IPS-18a (cell line): ENCODE measurements around the gene TNS1.

ENCODE experiments used
- H3K27ac ChIP-seq: one replicate; pipeline ENCODE4 v1.5.1; 2013; ENCODE audit warnings: low read length
- H3K27me3 ChIP-seq: one replicate; pipeline ENCODE4 v1.6.1; 2013; ENCODE audit warnings: mild to moderate bottlenecking, low read length; ENCODE audit not compliant: control insufficient read depth, insufficient read depth
- H3K36me3 ChIP-seq: one replicate; pipeline ENCODE4 v1.6.1; 2013; ENCODE audit warnings: low read depth, low read length; ENCODE audit not compliant: control insufficient read depth
- H3K4me1 ChIP-seq: one replicate; pipeline ENCODE4 v1.6.1; 2013; ENCODE audit warnings: low read depth, low read length; ENCODE audit not compliant: control insufficient read depth
- H3K4me3 ChIP-seq: one replicate; pipeline ENCODE4 v1.5.1; 2013; ENCODE audit warnings: low read length
- H3K9ac ChIP-seq: one replicate; pipeline ENCODE4 v1.6.1; 2013; ENCODE audit warnings: mild to moderate bottlenecking, low read length, moderate library complexity
- H3K9me3 ChIP-seq: one replicate; pipeline ENCODE4 v1.6.1; 2013; ENCODE audit warnings: low read depth, low read length; ENCODE audit not compliant: control insufficient read depth

Gene TNS1

DNA sequence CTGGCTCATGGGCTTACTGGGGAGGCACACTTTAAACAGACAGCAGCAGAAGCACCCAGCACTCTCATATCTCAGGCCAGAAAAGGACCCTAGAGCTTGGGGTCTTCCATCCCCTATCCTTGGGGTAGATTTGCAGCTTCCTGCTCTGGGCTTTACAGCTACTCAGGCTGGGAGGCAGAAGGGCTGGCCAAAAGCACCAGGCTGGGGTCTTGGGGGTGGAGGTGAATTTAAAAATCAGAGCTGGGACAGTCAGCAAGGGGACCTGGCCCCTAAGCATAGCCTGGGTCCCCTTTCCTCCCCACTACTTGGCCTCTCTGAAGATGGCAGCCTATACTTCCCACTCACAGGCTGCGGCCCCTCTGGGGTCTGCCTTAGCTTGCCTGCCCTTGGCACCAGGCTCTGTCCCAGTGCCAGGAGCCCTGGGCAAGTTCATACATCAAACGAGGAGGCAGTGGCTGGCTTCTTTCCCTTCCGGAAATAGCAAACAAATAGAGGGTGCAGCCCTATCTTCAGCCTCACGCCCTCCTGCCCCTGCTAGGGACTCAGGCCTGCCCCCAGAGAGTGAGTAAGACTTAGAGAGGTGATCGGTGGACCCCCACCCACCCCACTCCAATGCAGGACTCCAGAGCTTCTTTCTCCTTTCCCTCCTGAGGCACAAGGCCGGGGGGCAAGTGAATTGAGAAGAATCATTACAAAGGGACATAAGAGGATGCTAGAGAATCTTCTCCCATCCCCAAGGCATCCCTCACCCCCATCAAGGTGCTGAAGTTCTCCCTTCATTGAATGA lies 26.0 kb upstream of the TNS1 start:
- H3K4me1 ChIP-seq, result no peaks in the 10 kb centered on the region

DNA sequence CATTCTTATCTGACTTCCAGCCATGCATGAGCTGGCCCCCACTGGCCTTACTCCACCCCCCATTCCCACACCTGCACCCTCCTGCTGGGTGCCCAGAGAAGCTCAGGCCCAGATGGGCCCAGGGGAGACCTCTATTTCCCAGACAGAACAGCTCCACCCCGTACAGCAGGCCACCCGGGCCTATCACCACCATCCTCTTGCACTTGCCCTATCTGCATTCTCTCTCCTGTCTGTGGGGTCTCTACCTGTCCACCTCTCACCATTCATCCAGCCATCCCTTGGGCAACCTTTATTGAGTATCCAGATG lies 25.3 kb upstream of the TNS1 start:
- H3K9me3 ChIP-seq, result no peaks in the 10 kb centered on the region
- H3K27ac ChIP-seq, result no peak overlapping the region
- H3K9ac ChIP-seq, result no peak overlapping the region
- no peaks in the 10 kb centered on the region for H3K36me3 ChIP-seq
- no peak overlapping the region for H3K4me3 ChIP-seq
- no peaks in the 10 kb centered on the region for H3K4me1 ChIP-seq
- H3K27me3 ChIP-seq, result peaks cover 13% of the 10 kb centered on the region

More for the DNA sequence above, 26.0 kb upstream of the TNS1 start:
- H3K4me3 ChIP-seq, result no peak overlapping the region
- no peaks in the 10 kb centered on the region for H3K9me3 ChIP-seq
- H3K27me3 ChIP-seq, result peaks cover 19% of the 10 kb centered on the region
- H3K9ac ChIP-seq, result no peak overlapping the region
- H3K27ac ChIP-seq, result no peak overlapping the region
- no peaks in the 10 kb centered on the region for H3K36me3 ChIP-seq

DNA sequence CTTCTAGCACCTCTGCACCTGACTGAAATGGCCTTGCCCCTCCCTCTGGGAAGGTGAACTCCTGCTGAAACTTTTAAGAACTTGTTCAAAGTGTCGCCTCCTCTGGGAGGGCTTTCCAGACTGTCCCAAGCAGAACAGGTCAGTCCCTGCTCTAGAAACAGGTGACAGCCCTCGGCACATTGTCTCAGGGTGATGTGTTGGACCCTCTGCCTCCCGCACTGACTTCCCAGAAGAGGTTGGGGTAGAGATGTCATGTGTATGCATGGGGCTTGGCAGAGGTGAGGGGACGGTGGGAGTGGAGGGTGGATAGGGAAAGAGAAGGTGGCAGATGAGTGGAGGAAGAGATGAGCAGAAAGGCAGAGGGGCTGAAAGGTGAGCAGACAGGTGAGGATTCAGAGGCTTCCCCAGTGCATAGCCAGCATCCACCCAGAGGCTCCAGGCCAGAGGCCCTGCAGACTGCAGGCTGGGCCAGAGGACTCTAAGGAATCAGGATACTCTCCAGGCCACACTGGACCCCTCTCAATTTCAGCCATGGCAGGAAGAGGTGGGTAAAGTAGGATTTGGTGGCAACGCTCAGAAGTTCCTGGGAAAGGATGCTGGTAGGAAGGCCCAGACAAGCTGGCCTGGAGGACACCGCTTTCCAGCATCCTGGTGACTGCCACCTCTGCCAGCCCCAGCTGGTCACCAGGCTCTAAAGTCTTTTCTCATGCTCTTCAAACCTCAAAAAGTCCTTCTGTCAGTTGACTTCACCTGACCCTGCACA lies 24.8 kb upstream of the TNS1 start:
- Histone ChIP-seq H3K4me3 (no peak overlapping the region), H3K27ac (no peak overlapping the region), H3K9me3 (no peaks in the 10 kb centered on the region), H3K27me3 (peaks cover 8% of the 10 kb centered on the region), H3K9ac (no peak overlapping the region), H3K36me3 (no peaks in the 10 kb centered on the region), H3K4me1 (no peaks in the 10 kb centered on the region)

DNA sequence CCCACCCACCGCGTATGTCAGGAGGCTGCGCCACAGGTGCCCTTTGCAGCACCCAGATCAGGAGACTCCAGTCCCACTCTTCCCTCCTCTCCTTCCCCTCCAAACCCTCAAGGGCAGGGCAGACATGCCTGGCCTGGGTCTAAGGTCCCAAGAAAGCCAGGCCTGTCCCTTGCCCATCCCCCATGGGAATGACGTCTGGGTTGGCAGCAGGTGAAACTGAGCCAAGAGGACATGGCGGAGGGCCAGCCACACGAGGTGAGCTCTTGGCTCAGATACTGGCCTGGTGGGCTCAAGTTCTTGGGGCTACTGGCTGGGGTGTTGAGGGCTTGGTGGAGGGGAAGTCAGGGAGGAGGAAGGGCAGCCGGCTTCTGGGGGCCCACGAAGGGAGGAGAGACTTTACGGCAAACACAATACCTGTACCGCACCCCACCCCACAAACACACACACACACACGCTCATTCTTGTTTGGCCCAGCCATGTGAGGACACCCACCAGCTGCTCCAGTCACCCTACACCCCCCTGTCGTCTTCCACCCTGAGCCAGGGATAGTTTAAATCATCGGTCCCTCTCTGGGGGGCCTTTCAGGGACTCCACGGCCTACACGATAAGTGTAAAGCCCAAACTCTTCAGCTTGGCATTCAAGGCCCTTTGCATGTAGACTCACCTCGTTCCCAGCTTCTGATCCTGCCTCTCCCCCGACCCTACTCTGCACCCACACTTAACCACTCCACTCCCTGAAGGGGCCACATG lies 24.1 kb upstream of the TNS1 start:
- no peaks in the 10 kb centered on the region for H3K9me3 ChIP-seq
- H3K36me3 ChIP-seq, result no peaks in the 10 kb centered on the region
- no peaks in the 10 kb centered on the region for H3K4me1 ChIP-seq
- no peak overlapping the region for H3K4me3 ChIP-seq
- H3K27me3 ChIP-seq, result peaks cover under 1% of the 10 kb centered on the region
- H3K27ac ChIP-seq, result no peak overlapping the region
- no peak overlapping the region for H3K9ac ChIP-seq

DNA sequence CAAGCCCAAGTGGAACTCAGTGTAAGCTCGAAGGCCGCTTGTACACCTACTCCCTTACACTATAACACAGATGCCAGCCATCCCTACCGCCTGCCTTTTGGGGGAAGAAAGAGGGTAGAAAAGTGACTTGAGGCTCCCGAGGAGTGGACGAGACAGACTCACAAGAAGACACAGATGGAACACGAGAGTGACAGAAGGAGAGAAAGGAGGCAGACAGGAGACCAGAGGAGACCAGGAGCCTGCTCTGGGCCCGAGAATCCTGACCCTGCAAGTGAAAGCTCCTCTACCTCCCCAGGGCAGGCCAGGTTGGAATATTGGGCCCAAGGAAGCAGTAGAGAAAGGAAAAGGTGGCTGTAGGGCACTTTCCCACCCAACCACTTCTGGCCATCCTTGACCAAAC lies 23.4 kb upstream of the TNS1 start:
- no peaks in the 10 kb centered on the region for H3K4me1 ChIP-seq
- no peak overlapping the region for H3K9ac ChIP-seq
- no peaks in the 10 kb centered on the region for H3K36me3 ChIP-seq
- no peak overlapping the region for H3K4me3 ChIP-seq
- no peaks in the 10 kb centered on the region for H3K27me3 ChIP-seq
- no peak overlapping the region for H3K27ac ChIP-seq
- H3K9me3 ChIP-seq, result no peaks in the 10 kb centered on the region

DNA sequence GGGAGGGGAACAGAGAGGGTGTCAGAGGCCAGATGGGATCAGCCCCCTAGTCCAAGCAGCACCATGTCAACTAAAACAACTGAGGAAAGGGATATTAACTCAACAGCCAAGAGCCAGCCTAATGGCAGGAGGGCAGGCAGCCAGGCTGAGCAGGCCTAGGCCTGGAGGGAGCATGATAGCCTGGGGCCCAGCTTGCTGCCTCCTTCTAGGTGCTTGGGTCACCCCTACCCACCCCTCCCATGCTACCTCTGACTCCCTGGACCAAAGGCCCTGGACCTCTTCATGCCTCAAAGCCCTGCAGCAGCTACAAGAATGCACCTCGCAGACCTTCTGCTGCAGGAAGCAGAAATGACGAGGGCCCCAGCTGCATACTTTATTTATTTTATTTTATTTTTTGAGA lies 22.1 kb upstream of the TNS1 start:
- Histone ChIP-seq H3K4me3 (no peak overlapping the region), H3K4me1 (no peaks in the 10 kb centered on the region), H3K36me3 (no peaks in the 10 kb centered on the region), H3K27ac (no peak overlapping the region), H3K9ac (no peak overlapping the region), H3K9me3 (no peaks in the 10 kb centered on the region), H3K27me3 (no peaks in the 10 kb centered on the region)

DNA sequence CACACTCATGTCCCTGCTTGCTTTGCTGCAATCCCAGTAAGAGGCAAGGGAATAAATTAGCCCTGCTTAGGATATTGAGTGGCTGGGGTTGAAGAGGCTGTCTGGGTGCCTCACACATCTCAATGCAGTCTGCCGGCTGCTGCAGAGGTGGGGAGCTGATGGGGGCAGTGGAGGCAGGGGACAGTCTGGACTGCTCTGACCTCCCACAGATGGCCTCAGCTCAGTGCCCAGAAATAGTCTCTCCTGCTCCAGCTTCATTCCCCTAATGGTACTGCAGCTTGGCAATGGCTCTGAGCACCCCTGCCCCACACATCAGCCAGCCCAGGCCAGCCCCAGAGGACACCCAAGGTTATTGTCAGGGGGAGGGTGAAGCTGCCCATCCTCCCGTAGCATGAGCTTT lies 21.5 kb upstream of the TNS1 start:
- no peak overlapping the region for H3K4me3 ChIP-seq
- H3K9ac ChIP-seq, result no peak overlapping the region
- H3K27ac ChIP-seq, result no peak overlapping the region
- no peaks in the 10 kb centered on the region for H3K9me3 ChIP-seq
- H3K36me3 ChIP-seq, result no peaks in the 10 kb centered on the region
- no peaks in the 10 kb centered on the region for H3K27me3 ChIP-seq
- no peaks in the 10 kb centered on the region for H3K4me1 ChIP-seq

DNA sequence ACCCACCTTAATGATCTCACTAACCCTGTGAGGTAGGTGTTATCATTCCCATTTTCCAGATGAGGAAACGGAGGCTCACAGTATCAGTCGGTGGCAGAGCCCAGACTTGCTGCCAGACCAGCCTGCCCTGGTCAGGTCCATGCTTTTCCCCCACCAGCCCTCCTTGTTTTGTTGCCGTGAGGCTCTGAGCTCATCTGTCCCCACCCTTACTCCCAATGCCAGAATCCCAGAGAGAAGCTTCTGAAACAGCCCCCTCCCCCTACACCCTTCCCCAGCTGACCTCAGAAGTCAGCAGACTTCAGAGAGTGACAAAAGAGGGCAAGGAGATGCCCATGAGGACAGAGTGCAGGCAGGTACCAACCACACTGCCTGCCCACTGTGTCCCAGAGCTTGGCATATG lies 20.8 kb upstream of the TNS1 start:
- Histone ChIP-seq H3K4me1 (no peaks in the 10 kb centered on the region), H3K9ac (no peak overlapping the region), H3K36me3 (no peaks in the 10 kb centered on the region), H3K27me3 (no peaks in the 10 kb centered on the region), H3K27ac (no peak overlapping the region), H3K4me3 (no peak overlapping the region), H3K9me3 (no peaks in the 10 kb centered on the region)

DNA sequence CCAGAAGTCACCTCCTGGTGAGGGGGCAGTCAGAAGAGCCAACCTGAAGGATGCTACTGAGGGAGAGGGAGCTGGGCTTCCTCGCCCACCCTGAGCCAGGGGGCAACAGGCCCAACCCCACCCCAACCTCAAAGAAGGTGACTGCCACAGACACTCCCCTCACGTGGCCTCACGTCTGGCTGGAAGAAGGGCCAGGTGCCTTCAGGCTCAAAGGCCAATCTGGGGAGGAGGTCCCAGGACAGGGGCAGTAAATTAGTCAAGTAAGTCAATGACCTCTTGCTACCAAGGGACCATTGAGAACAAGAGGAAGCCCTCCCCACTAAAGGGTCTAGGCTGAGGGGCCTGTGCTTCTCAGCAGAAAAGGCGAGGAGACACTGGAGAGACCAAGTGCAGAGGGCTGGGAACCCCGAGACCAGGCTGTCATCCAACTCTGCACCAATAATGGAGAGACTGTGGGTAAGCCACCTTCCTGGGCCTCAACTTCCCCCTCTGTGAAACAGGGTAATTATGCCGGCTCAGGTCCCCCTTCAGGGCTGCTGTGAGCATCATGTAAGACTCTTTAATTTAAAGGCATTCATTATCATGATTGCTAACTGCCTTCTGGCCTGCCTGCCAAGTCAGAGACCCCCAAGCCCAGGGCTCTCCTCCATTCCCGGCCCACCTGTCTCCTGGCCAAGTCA lies 20.2 kb upstream of the TNS1 start:
- no peak overlapping the region for H3K27ac ChIP-seq
- H3K36me3 ChIP-seq, result no peaks in the 10 kb centered on the region
- no peaks in the 10 kb centered on the region for H3K27me3 ChIP-seq
- no peaks in the 10 kb centered on the region for H3K9me3 ChIP-seq
- H3K4me3 ChIP-seq, result no peak overlapping the region
- H3K4me1 ChIP-seq, result no peaks in the 10 kb centered on the region
- no peak overlapping the region for H3K9ac ChIP-seq

DNA sequence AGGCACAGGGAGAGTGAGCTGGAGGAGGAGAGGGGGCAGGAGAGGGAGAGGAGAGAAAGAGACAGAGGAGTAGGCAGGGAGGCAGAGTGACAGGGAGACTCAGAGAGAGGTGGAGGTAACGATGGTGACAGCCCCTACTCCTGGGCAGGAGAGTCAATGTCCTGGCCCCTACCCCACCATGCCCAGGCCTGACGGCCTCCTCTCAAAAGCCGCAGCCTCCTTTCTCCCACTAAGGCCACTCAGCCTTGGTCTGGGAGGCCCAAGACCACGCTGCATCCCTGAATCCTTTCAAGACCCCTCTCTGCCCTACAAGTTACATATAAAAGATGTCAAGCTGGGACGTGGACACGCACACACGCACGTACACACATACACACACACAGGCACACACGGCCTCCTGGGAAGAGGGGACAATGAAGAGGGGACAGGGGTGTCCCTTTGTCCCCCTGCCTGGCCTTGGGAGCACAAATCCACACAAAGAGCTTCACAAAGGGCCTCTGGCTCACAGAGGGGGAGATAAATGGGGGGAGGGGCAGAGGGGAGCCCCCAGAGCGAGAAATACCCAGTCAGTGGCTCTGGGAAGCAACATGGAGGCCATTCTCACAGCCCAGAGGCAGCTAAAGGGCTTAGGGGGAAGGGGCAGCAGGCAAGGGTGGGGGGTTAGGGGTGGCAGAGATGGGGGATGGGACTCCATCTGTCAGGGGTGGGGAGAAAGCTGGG lies 19.5 kb upstream of the TNS1 start:
- Histone ChIP-seq H3K9ac (no peak overlapping the region), H3K4me1 (no peaks in the 10 kb centered on the region), H3K36me3 (no peaks in the 10 kb centered on the region), H3K27me3 (no peaks in the 10 kb centered on the region), H3K9me3 (no peaks in the 10 kb centered on the region), H3K4me3 (no peak overlapping the region), H3K27ac (no peak overlapping the region)

DNA sequence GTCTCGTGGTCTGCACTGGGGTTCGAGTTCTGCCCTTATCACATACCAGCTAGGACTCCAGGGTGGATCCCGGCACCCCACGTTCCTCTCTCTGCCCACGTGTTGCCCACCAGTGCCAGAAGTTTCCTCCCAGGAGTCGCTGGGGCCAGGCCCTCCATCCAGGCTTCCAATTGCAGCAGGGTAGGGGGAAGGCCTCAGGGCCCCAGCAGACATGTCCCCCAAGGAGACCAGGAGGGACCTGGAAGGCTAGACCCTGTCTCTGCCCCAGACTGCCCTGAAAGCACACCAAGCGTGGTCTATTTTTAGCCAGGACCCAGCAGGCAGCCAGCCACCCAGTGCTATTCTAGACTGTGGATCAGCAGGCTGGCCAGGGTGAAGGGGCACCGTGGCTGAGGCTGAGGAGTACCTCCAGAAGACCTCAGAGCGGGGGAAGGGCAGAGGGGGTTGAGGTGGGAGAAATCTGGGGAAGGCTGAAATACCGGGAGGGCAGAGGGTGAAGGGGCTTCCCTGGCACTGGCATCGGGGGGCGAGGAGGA lies 18.8 kb upstream of the TNS1 start:
- H3K27me3 ChIP-seq, result no peaks in the 10 kb centered on the region
- no peaks in the 10 kb centered on the region for H3K36me3 ChIP-seq
- no peak overlapping the region for H3K27ac ChIP-seq
- no peak overlapping the region for H3K9ac ChIP-seq
- no peaks in the 10 kb centered on the region for H3K9me3 ChIP-seq
- no peaks in the 10 kb centered on the region for H3K4me1 ChIP-seq
- no peak overlapping the region for H3K4me3 ChIP-seq
